ENCODE data around the gene SEC63.
A peak's percentile ranks its signal among the peaks of the same experiment; 100 is the strongest.
"Not testable (repeated sequence)": the region's sequence is repeated elsewhere in the genome, so short reads cannot be mapped to it uniquely, and the experiment has no call there.

Gene SEC63

DNA sequence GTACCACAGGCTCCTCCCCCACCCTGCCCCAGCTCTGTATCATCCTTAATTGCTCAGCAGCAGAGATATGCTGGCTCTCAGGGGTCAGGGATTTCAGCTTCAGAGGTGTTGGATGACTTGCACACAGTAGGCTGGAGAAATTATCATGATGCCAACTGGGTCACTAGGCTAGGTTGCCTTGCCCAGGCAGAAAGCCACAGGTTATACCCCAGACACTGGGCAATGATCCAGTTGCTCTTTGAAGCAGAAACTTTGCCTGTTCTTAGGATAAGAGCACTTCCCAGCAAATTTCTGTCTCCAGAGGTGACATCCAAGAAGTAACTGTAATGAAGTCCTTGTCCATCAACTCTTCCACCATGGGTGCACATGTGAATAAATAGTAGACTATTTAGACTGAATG, 95.6 kb downstream of the SEC63 start:
- Histone ChIP-seq H3K4me3 (ENCODE audit: low read depth, low read length) (no peak overlapping the region), H3K9me3 (ENCODE audit: severe bottlenecking) (no peaks in the 10 kb centered on the region), H3K27me3 (ENCODE audit: insufficient read depth, low read depth, severe bottlenecking) (no peaks in the 10 kb centered on the region), H3K36me3 (no peaks in the 10 kb centered on the region; the same call in 1 of the 2 replicates), H3K27ac (no peak overlapping the region)
- no peak for DNase-seq
- no peak for TF ChIP-seq CTCF (IDR thresholded peaks at IDR 0.05; ENCODE audit: low read depth, low read length)

GRCh38 chr6:107860963-107861362, 97.0 kb downstream of the SEC63 start:
- DNase-seq; H3K27me3 ChIP-seq (ENCODE audit: insufficient read depth, low read depth, severe bottlenecking); H3K4me3 ChIP-seq (ENCODE audit: low read depth, low read length); H3K36me3 ChIP-seq; H3K9me3 ChIP-seq (ENCODE audit: severe bottlenecking); H3K27ac ChIP-seq: not testable (repeated sequence)

GRCh38 chr6:107860144-107860543, 97.9 kb downstream of the SEC63 start:
- not testable (repeated sequence) for H3K9me3 ChIP-seq (ENCODE audit: severe bottlenecking); DNase-seq; H3K4me3 ChIP-seq (ENCODE audit: low read depth, low read length); H3K27me3 ChIP-seq (ENCODE audit: insufficient read depth, low read depth, severe bottlenecking); H3K36me3 ChIP-seq; H3K27ac ChIP-seq

- no peak for DNase-seq
- H3K27me3 ChIP-seq (ENCODE audit: insufficient read depth, low read depth, severe bottlenecking), result no peaks in the 10 kb centered on the region
- no peak for TF ChIP-seq CTCF (IDR thresholded peaks at IDR 0.05; ENCODE audit: low read depth, low read length)
- no peaks in the 10 kb centered on the region for H3K9me3 ChIP-seq (ENCODE audit: severe bottlenecking)
- no peak overlapping the region for H3K4me3 ChIP-seq (ENCODE audit: low read depth, low read length)
- H3K36me3 ChIP-seq, result no peaks in the 10 kb centered on the region
- no peak overlapping the region for H3K27ac ChIP-seq
These were observed 104.8 kb downstream of the SEC63 start for GRCh38 chr6:107853230-107853629.

- H3K27me3 ChIP-seq (ENCODE audit: insufficient read depth, low read depth, severe bottlenecking), result no peaks in the 10 kb centered on the region
- no peak for TF ChIP-seq CTCF (IDR thresholded peaks at IDR 0.05; ENCODE audit: low read depth, low read length)
- H3K9me3 ChIP-seq (ENCODE audit: severe bottlenecking), result no peaks in the 10 kb centered on the region
- DNase-seq, result no peak
- no peak overlapping the region for H3K4me3 ChIP-seq (ENCODE audit: low read depth, low read length)
- no peaks in the 10 kb centered on the region for H3K36me3 ChIP-seq
- no peak overlapping the region for H3K27ac ChIP-seq
These were observed 108.7 kb downstream of the SEC63 start for GRCh38 chr6:107849325-107849724.

- H3K36me3 ChIP-seq, result no peaks in the 10 kb centered on the region
- H3K4me3 ChIP-seq (ENCODE audit: low read depth, low read length), result peak overlapping the region; percentile 56
- DNase-seq, result peak; percentile 89
- H3K27me3 ChIP-seq (ENCODE audit: insufficient read depth, low read depth, severe bottlenecking), result no peaks in the 10 kb centered on the region
- peak; percentile 83 for TF ChIP-seq CTCF (IDR thresholded peaks at IDR 0.05; ENCODE audit: low read depth, low read length)
- no peaks in the 10 kb centered on the region for H3K9me3 ChIP-seq (ENCODE audit: severe bottlenecking)
- H3K27ac ChIP-seq, result no peak overlapping the region
These were observed 109.9 kb downstream of the SEC63 start for GRCh38 chr6:107847844-107848802.

Data from WERI-Rb-1 (cell line).